Middle frontal gyrus (tissue), 1 donor: ENCODE data around the gene FRMD5.

ENCODE experiments used
- DNase-seq: peaks from one replicate; pipeline ENCODE4 v3.0.0-alpha.2; 2015; ENCODE audit warnings: low spot score; ENCODE audit errors: extremely low spot score

FRMD5 gene

DNA sequence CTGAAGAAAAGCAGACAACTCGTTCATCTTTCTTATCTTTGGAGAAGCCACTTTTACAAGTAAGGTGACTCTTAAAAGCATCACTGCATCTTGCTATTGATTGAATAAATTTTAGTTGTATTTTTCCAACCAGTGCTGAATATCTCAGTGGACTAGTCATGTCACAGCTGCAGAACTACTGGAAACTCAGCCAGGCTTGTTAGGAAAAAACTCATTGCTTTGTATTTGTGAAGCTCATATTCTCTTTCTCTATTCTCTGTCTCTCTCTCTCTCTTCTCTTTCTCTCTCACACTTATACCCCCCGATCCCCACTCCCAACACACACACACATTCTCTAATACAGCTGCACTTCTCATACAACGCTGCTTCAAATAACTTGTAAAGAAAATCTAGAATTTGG, 264.0 kb downstream of the FRMD5 start:
- DNase-seq = no peak

DNA sequence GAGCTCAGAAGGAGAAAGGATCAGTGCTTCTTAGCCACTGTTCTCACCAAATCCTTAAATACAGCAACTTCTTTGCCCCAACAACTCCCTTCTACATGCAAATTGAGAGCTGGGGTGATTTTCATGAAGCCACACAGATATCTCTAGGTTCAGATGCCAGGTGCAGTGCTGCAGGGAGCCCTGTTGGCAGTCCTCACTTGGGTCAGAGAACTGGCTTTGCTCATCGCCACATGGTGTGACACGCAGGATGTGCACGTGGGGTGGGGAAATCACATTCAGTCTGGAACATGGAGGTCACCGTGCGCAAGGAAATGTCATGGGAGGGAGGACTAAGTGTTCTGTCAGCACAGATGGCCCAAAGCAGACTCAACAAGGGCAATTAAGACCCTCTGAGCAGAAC, 264.5 kb downstream of the FRMD5 start:
- no peak for DNase-seq

DNA sequence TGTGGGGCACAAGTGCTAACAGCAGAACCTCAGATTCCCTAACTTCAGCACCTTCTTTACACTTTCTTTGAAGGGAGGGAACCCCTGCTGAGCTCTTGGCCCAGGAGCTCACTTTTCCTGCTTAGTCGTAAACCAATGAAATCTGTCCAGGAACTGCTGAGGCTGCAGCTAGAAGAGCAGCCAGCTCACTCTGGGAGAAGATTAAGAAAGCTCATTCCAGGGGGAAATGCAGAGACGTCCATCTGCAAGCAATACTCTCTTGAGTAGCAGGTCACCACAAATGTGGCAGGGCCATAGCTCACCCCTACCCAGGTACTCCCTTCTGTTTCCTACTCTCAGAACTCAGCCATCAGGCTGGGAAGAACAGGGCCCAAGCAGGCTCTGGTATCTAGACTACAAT, 265.0 kb downstream of the FRMD5 start:
- DNase-seq = no peak

DNA sequence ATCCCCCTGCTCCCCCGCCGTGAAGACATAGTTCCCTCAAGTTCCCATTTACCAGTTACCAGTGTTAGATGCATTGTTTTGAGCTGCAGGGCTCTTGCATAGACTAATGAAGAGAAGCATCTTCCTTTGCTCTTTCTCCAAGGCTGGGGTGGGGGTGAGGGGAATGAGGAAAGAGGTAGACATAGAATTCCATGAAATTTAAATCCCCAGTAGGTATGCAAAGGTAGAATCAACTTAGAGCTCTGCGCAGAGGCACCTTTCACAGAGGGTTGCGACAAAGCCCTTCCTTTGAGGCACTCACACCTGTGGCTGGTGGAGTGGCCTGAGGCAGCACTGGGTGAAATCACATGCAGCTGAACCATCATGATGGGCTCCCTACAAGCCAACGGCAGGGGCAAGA, 266.9 kb downstream of the FRMD5 start:
- DNase-seq = no peak

DNA sequence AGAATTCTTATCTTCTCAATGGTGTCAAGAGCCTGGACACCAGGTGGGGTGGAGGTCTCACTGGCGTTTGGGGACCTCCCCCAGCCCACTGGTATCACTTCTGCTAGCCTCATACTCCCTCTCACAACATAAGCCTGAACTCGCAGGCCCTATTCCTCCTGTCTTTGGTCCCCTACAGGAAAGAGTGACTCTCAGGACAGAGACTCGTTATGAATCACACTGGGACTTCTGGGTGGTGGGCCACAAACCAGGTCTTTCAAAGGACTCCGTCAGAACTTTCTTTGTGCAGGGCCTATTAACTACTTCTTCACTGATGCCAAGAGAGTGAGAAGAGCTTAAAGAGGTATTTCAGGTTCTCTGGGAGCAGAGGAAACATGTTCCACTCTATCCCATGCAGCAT, 267.9 kb downstream of the FRMD5 start:
- no peak for DNase-seq

DNA sequence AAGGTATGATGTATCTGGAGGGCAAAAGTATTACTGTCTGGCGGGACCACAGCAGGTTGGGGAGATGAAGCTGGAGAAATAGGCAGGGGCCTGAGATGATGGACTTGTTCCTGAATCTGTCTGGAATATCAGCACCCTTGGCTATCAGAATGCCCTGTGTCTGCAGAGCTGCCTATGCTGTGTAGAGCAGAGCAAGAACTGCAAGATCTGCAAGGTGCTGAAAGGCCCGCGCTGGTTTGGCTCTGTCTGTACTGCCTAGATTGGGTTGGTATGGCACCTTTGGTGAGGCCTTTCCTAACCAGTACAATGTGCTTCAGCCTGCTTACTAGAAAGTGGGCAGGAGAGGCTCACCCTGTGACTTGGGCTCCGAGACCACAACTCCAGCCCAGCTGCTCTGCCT, 271.5 kb downstream of the FRMD5 start:
- no peak for DNase-seq

DNA sequence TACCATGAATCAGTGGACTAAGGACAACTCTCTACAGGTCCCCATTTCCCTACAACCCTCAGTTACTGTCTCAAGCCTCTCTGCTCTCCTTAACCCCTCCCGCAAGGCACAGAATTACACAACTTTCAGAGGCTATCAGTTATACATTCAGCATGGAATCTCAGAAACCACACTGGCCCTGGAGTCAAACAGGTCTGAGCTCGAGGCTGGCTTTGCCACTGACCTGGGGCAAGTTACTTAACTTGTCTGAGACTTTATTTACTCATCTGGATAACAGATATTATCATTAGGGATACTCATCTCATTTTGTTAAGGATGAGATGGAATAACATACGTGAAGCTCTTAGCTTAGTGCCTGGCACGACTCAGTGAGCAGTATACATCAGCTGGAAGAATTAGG, 273.1 kb downstream of the FRMD5 start:
- DNase-seq = no peak

DNA sequence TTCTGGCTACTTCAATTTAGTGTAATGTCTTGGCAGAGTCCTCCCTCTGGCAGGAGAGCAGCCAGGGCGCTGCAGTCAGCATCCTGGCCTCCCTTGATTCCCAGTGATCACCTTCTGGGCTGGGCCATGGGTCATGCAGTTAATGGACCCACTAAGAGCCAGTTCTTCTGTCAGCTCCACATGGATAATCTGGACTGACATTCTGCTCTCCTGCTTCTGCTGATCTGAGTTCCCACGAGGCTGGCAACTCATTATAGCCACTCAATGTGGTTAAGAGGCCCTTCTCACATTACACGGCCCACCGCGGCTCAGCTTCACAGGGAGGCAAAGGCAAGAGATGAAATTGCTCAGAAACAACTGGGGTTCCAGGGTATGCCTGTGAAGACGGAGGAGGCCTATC, 274.3 kb downstream of the FRMD5 start:
- no peak for DNase-seq

DNA sequence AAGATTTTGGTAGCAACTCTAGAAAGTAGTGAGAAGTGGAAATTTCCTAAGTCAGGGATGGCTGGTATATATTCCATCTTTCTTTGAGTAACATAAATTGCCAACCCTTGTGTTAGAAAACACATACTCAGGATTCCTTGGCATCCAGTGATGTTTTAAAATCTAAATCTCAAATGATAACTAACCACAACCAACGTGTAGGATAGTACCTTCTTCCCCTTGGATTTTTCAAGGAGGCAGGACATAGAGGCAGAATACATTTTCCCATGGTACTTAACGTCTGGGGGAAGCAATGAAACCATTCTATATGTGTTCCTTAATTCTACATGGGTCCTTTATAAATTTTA, 274.8 kb downstream of the FRMD5 start:
- no peak for DNase-seq

DNA sequence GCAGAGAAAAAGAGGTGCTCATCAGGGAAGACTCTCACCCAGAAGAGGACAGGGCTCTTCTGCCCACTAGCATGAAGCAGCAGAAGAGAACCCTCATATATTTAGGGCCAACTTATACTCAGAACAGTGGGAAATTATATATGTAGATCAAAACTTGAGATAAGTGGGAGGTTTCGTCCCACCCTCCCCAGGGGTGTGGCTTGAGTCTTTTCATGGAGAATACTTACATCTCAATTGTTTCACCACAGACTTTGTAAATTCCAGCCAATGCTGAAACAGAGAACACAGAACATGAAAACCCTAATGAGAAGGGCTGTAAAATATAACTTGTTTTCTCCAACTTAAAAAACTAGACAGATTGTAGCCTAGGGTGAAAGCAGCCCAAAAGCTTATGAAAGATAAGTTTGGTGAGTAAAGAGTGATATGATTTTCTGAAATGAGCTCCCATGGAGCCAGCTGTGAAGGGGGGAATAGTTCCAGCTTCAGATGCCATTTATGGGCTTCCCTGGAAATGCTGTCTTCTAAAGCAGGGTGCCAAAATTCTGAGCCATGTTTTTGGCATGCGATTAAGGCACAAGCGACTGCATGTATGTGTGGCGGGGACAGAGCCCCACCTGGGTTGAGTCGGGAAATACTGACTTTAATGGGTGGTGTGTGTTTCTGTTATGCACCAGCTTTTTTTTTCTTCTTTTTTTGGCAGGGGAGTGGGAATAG, 275.4 kb downstream of the FRMD5 start:
- no peak for DNase-seq

DNA sequence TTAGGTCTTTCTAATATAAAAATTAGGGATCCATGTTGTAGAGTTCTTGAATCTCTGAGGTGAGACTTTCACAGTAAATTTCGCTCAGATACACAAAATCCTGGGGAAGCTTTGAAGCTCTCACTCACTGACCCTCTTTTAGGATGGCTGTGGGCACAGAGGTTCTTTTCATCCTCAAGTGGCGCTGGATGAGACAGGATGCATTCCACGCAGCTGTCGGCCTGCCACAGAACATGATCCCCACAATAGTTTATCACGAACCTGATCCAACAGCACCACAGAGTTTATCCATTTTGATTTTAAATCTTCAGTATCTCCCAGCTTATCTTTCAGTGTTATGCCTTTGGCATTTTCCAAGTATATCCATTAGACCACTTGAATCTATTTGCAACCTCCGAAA, 276.4 kb downstream of the FRMD5 start:
- no peak for DNase-seq

DNA sequence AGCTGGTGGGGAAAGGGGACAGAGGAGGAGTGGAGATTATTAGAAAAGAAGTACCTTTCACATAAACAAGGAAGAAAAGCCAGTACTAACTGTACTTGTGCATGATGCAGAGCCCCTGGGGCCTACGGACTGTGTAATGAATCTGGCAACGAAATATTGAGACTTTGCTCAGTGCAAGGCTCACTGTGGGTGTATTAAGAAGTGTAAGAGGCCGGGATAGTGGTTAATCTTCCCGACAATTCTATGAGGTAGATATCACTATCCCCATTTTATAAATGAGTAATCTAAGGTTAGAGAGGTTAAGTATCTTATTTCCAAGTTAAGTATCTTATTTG, 278.8 kb downstream of the FRMD5 start:
- DNase-seq = no peak

DNA sequence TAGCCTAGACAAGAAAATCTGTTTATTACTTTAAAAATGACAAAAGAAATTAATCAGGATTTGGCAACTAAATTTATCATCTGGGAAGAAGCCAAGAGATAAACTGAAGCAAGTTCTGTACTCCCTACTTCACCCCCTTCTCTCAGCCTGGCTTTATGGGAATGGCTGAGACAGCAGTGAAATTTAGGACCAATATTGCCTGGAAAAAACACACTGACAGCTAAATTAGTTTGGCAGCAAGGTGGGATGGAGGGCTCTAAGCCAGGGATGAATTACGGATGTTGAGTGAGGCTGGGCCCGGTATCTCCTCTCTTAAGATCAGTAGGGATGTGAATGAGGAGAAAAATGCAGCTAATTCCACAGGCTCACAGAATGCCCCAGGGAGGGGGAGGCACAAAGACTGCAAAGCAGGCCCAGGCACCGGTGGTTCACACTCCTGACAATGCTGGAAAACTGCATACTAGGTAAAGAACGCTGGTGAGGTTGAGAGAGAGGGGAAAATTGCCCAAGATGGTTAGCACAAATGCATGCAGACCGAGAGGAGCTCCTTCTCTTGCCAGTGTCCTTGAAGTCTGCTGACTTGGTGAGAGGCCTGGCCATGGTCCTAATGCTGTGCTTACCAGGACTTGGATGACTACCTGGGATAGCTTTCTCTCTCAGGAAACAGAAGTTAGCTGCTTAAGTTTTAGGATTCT, 279.3 kb downstream of the FRMD5 start:
- no peak for DNase-seq

DNA sequence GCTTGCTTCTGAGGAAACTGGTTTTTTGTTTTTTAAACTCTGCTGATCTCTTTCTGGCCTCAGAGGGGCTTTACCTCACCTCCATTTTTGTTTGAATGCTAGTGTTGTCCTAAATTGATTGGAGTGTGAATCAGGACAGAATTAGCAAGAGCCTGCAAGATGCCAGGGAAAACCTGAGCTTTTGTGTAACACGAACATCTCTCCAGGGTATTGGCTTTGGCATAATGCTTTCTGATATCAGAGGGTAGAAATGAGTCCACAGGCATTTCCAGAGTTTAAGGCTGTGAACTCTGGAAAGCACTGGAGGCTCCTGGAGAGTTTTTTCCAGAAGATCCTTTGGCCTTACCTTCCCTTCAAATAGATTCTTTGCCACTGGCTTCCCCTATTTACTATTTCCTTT, 281.1 kb downstream of the FRMD5 start:
- no peak for DNase-seq

DNA sequence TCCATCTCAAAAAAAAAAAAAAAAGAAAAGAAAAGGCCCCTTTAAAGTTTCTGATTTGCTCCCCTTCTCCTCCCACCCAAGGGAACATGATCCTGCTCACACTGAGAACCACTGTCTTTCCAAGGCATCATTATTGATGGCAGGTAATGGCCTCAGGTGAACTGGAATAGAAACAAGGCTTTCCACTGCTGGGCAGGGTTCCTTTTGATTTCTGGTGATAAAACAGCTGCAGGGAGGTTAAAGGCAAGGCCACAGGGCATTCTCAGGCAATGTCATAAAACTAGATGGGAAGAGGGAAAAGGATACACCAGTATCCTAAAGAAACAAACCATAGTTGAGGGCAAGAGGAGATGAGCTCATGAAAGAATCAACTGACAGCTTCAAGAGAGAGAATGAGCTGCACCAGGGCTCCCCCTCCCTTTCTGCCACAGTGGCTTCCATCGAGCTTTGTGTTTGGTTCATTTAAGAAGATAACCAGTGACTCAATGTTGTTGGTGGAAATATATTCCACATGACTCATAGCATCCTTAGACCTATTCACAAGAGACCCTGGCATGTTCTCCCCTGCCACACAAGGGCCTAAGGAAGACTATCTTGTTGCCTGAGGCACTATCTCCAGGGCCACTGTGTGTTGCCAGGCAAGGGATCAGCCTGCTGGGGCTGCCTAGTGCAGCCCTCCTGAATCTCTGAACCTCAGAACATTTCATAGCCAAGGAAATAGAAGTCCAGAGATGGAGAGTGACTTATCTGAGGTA, 281.9 kb downstream of the FRMD5 start:
- no peak for DNase-seq

DNA sequence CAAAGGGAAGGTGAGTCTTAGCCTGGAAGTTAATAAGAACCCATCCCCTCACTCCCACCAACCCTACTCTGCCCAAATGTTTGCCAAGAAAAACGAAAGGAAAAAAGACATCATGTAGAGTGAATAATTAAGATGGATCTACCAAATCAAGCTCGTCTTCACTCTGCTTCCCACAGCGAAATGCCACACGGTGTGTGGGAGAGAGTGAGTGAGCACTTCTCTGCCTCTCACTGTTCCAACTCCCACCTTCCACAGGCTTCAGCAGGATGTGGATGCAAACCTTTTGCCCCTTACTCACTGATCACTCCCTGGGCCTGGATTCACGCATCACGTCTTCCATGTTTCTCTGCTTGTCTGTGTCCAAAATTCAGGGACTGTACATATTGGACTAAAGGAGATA, 282.9 kb downstream of the FRMD5 start:
- no peak for DNase-seq

DNA sequence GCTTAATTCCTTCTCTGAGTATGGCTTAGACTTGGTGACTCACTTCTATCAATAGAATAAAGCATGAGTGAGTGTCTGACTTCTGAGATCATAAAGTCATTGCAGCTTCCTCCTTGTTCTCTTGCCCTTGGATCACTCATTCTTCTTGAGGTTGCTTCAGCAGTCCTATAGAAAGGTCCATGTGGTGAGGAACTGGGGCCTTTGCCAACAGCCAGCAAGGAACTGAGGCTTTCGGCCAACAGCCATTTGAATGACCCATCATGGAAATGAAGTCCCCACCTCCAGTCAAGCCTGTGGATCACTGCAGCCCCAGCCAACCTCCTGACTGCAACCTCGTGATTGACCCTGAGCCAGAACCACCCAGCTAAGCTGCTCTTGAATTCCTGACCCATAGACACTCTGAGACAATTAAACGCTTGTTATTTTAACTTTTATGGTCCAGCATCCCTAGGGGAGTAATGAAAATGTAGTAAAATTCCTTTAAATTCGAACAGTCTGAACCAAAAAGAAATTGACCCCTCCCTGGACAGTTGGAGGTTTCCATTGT, 283.8 kb downstream of the FRMD5 start:
- no peak for DNase-seq

DNA sequence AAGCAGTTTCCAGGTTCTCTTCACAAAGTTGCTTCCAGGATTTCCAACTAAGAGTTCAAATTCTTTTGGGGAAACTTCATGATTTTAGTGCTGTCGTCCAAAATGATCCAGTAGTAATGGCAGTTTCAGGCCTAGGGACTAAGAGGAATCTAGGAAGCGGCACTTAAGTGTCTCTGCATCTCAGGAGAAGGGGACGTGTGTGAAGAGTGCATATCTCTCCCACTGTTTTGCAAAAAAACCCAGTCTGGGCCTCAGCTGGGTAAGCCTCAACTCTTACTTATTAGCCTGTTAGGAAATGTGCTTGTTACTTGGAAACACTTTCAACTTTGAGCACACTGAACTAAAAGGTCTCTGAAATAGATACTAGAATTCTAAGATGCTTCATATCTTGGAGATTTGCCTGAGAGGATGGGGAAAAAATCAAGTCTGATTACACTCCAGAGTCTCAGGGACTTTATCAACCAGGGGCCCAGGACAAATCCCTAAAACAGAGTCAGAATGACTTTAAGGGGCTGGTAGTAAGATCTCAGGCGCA, 286.5 kb downstream of the FRMD5 start:
- DNase-seq = no peak

DNA sequence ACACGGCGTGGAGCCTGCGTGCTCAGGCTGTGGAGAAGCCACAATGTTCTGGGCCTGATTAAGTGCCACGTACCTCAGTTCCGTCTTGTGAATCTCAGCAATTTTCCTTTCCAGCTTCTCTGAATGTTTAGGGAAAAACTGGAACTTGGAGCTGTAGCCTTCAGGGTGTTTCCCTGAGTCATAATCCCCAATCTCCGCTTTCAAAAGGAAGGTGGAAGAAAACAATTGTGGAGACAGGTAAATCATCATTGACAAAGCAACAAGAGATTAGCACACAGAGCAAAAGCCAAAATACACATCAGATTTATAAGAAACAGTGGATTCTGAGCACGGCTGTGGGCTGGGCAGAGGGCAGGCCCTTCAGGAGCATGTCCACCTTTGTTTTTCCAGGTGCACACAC, 289.3 kb downstream of the FRMD5 start:
- DNase-seq = no peak

DNA sequence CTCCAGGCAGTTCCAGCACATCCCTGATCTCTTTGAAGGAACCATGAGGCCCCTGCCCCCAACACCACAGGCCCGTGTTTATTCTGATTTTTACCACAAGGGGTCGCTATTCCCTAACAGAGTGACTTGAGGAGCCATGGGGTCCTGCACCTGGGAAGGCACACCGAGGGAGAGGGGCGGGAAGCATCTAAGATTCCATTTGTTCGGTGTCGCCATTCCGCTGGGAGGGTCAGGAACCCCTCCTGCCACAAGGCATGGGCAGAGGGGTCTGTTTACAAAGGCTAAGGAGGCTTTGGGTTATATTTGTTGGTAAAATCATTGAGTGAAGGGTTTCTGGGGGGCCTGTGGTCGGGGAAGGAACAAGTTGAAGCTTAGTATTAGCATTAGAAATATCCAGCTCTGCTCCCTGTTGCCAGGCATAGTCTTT, 291.2 kb downstream of the FRMD5 start:
- no peak for DNase-seq

DNA sequence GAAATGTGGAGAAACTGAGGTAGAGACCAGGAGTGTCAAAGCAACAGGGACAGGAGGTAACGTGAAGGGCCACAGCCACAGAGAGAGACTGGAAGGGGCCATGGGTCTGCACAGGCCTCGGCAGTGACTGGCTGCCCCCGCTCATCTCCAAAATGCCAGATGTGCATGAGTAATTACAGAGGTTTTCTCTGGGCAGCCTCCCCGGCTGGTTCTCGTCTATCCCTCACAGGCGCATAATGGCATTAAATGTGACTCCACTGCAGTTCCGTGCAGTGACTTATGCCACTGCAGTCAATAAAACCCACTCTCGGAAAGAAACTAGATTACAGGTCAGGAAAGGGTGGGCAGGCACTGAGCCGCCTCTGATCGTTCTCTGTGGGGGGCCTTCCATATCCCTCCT, 293.6 kb downstream of the FRMD5 start:
- no peak for DNase-seq

DNA sequence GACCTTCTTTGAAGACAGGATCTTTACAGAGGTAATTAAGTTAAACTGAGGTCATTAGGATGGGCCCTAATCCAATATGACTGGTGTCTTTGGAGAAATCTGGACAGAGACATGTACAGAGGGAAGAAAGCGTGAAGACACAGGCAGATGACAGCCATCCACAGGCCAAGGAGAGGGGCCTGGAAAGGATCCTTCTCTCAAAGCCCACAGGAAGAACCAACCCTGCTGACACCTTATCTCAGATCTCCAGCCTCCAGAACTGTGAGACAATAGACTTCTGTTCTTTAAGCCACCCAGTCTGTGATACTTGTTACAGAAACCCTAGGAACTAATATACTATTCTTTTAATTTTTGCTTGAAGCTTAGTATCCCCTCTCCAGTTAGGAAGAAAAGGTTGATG, 294.1 kb downstream of the FRMD5 start:
- no peak for DNase-seq
